HCT116 (cell line): ENCODE data around the gene PATL1. TPM values are rescaled to one million over a fixed set of nuclear protein-coding genes. Genes with fewer than 3 reads are reported as not detected.
A peak's percentile ranks its signal among the peaks of the same experiment; 100 is the strongest.

ENCODE experiments used
- ATAC-seq: fragments of 200-7000 bp; cut with Tn5 transposase; 2 replicates; pipeline ENCODE4 v1.9.1; 2020; ENCODE audit warnings: mild to moderate bottlenecking, moderate library complexity
- BruUV-seq: library from RNA; stranded (reverse); fragments of 400-500 nt; replicated peaks from 2 replicates; lab custom pipeline; 2021; lab: Mats Ljungman, UMichigan
- CTCF ChIA-PET: fragments of 300-600 bp; sonication (Branson Sonifier 250); formaldehyde crosslinking; loops from one replicate; lab custom pipeline; 2021; ENCODE audit warnings: antibody characterized with exemption; lab: Charles Lee
- POLR2A ChIA-PET: fragments of 300-600, 350-600 bp; sonication (Branson Sonifier 250); formaldehyde crosslinking; loops from one replicate; lab custom pipeline; 2021; ENCODE audit warnings: antibody characterized with exemption; lab: Charles Lee
- RAD21 ChIA-PET, 2 experiments: fragments of 300-600 bp; sonication (Branson Sonifier 250); formaldehyde crosslinking; loops; one replicate each; lab custom pipeline; 2023; ENCODE audit warnings: low total read pairs in 2 of 2; ENCODE audit not compliant: uncharacterized antibody in 2 of 2, unreplicated experiment in 2 of 2, low non-redundant PET in 1 of 2; lab: Charles Lee
- DNase-seq: peaks from one replicate; pipeline ENCODE4 v3.0.0-alpha.2; 2010; ENCODE audit warnings: low read depth, low spot score
- H2AFZ ChIP-seq: fragments of 200-600 bp; shearing (Covaris generic), sonication (generic); 2 replicates; pipeline ENCODE4 v1.6.1; 2017; ENCODE audit warnings: low read depth, mixed run types, mixed read lengths, antibody characterized with exemption, low read length; ENCODE audit not compliant: poor library complexity, severe bottlenecking
- H3K27ac ChIP-seq: 2 replicates; pipeline ENCODE4 v1.5.1; 2012; ENCODE audit warnings: low read depth, low read length
- H3K27me3 ChIP-seq: fragments of 200-600 bp; sonication (generic); 2 replicates; pipeline ENCODE4 v1.6.1; 2016; ENCODE audit warnings: mixed run types, low read length, mixed read lengths; ENCODE audit not compliant: insufficient read depth
- H3K36me3 ChIP-seq, 2 experiments: fragments of 200-500 bp in 1 of 2; fragments of 200-600 bp in 1 of 2; sonication (Bioruptor generic) in 1 of 2; sonication (generic) in 1 of 2; 2 replicates each; pipeline versions ENCODE4 v1.5.1 to v1.6.1; 2014 to 2016; ENCODE audit warnings: low read length in 2 of 2, inconsistent platforms in 1 of 2, mixed read lengths in 1 of 2, mixed run types in 1 of 2; ENCODE audit not compliant: insufficient read depth in 2 of 2, control insufficient read depth in 1 of 2
- H3K4me1 ChIP-seq, 2 experiments: fragments of 200-600 bp in 1 of 2; sonication (generic) in 1 of 2; 2 replicates each; pipeline versions ENCODE4 v1.5.1 to v1.6.1; 2012 to 2017; ENCODE audit warnings: low read length in 2 of 2, inconsistent platforms in 1 of 2, mild to moderate bottlenecking in 1 of 2, mixed read lengths in 1 of 2, mixed run types in 1 of 2, moderate library complexity in 1 of 2; ENCODE audit not compliant: insufficient read depth in 2 of 2, control insufficient read depth in 1 of 2
- H3K4me2 ChIP-seq: fragments of 200-600 bp; sonication (generic); 2 replicates; pipeline ENCODE4 v1.6.1; 2017; ENCODE audit warnings: mixed run types, low read length, mixed read lengths
- H3K4me3 ChIP-seq, 2 experiments: fragments of 200-600 bp in 1 of 2; sonication (generic) in 1 of 2; replicated peaks in 1 of 2; 2 replicates each; pipeline ENCODE4 v1.5.1; 2011 to 2016; ENCODE audit warnings: low read length in 2 of 2, control low read depth in 1 of 2, low read depth in 1 of 2, mild to moderate bottlenecking in 1 of 2, mixed read lengths in 1 of 2, mixed run types in 1 of 2
- H3K79me2 ChIP-seq: fragments of 200-600 bp; sonication (generic); 2 replicates; pipeline ENCODE4 v1.6.1; 2017; ENCODE audit warnings: mild to moderate bottlenecking, mixed run types, low read length, moderate library complexity, mixed read lengths; ENCODE audit not compliant: insufficient read depth
- H3K9ac ChIP-seq: fragments of 200-600 bp; sonication (generic); 2 replicates; pipeline ENCODE4 v1.6.1; 2016; ENCODE audit warnings: low read length, mixed read lengths
- H3K9me2 ChIP-seq: fragments of 200-600 bp; sonication (generic), shearing (Covaris generic); 2 replicates; pipeline ENCODE4 v1.6.1; 2017; ENCODE audit warnings: mixed run types, mild to moderate bottlenecking, moderate library complexity; ENCODE audit not compliant: insufficient read depth
- H3K9me3 ChIP-seq, 2 experiments: fragments of 200-500 bp in 1 of 2; fragments of 200-600 bp in 1 of 2; sonication (Bioruptor generic) in 1 of 2; sonication (generic) in 1 of 2; 2 replicates each; pipeline ENCODE4 v1.6.1; 2014 to 2017; ENCODE audit warnings: low read length in 2 of 2, mixed read lengths in 2 of 2, inconsistent platforms in 1 of 2, low read depth in 1 of 2, mild to moderate bottlenecking in 1 of 2, mixed run types in 1 of 2, moderate library complexity in 1 of 2; ENCODE audit not compliant: control insufficient read depth in 1 of 2, insufficient read depth in 1 of 2
- H4K20me1 ChIP-seq: fragments of 200-600 bp; sonication (generic), shearing (Covaris generic); 2 replicates; pipeline ENCODE4 v1.6.1; 2017; ENCODE audit warnings: mixed run types, mild to moderate bottlenecking, moderate library complexity; ENCODE audit not compliant: insufficient read depth
- EZH2 ChIP-seq: fragments of 200-600 bp; sonication (generic); IDR thresholded peaks from 2 replicates; pipeline ENCODE4 v1.6.1; 2017; ENCODE audit warnings: antibody characterized with exemption, mixed run types
- FOSL1 ChIP-seq: IDR thresholded peaks from 2 replicates; pipeline ENCODE4 v1.6.1; 2012; ENCODE audit warnings: low read depth
- RAD21 ChIP-seq: IDR thresholded peaks from 2 replicates; pipeline ENCODE4 v1.6.1; 2012; ENCODE audit warnings: low read depth, mild to moderate bottlenecking
- YY1 ChIP-seq: IDR thresholded peaks from 2 replicates; pipeline ENCODE4 v1.6.1; 2011; ENCODE audit warnings: low read length, low read depth, moderate library complexity, mild to moderate bottlenecking; ENCODE audit not compliant: insufficient replicate concordance; ENCODE audit errors: extremely low read depth
- intact Hi-C: fragments of 100-400 bp; cut with micrococcal nuclease; formaldehyde crosslinking; loops from 2 replicates; pipeline ENCODE4 v1.10.0; 2022
- total RNA-seq: library from RNA; stranded (reverse); gene quantifications from one replicate; pipeline ENCODE4 v1.2.1, GENCODE V29; 2021; ENCODE audit not compliant: unreplicated experiment
- TF ChIP-seq, protein P1 (sequence below), 3 experiments: fragments of 200-600 bp in 1 of 3; sonication (generic) in 1 of 3; IDR thresholded peaks in 2 of 3; conservative IDR thresholded peaks in 1 of 3; 2 replicates each; pipeline ENCODE4 v1.5.1; 2012 to 2017; ENCODE audit warnings: low read depth in 2 of 3, low read length in 2 of 3, antibody characterized with exemption in 1 of 3, borderline replicate concordance in 1 of 3, control low read depth in 1 of 3, mild to moderate bottlenecking in 1 of 3, mixed read lengths in 1 of 3, mixed run types in 1 of 3, moderate library complexity in 1 of 3; ENCODE audit not compliant: insufficient read depth in 1 of 3

The PATL1 gene
- total RNA-seq, 1 experiment from 2014 or later, result 37.6 TPM

DNA sequence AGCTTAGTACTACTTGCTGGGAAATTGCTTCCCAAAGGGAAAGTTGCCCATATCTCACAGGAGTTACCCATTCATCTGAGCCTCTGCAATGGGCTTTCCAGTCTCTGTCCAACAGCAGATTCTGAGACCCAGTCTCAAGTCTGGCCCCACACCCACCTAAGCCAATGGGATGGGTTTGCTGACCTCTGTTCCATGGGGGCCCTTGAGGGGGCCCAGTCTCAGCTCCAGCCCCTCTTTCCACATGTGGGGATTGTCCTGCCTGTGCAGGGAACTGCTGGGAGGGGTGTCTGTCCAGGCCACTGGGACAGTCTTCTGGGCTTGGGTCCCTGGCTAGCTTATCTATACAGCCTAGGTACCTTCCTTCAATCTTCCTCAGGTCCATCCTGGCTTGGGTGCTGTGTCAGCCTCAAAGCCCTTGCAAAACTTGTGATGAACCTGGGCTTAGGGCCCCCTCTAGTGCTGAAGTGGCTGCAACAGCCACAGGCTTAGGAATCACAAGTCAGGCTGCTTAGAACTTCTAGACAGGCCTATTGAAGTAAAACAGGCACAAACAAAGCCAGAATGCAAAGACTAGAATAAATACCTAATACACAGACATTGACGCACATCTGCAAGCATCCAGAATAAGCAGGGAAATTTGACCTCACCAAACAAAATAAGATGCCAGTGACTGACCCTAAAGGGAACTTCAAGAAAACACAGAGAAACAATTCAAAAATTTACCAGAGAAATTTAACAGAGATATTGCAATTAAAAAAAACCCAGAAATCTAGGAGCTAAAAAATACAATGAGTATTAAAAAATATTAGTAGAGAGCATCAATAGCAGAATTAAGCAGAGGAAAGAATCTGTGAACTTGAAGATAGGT is 11.7 kb upstream of the PATL1 start:
- no peak overlapping the region for H2AFZ ChIP-seq
- POLR2A ChIA-PET, result no interaction called here
- no peak overlapping the region for H3K9ac ChIP-seq
- RAD21 ChIA-PET, result interaction anchor here in 1 of 2 experiments (0.6 to 1.2 kb wide), 2 partner anchors 144 to 509 kb away, joined by 3 to 7 read pairs; no protein-coding TSS in a partner anchor
- DNase-seq, result peak; percentile 77
- BruUV-seq, result no TSS peak
- intact Hi-C loops, result loop anchor here (1.0 to 10.0 kb wide), 7 partner anchors 124 to 509 kb away; no protein-coding TSS in a partner anchor
- H3K27ac ChIP-seq, result no peak overlapping the region
- ATAC-seq, result peak; percentile 100
- no peaks in the 10 kb centered on the region for H3K36me3 ChIP-seq
- no peak overlapping the region for H3K4me3 ChIP-seq
- no peak for TF ChIP-seq EZH2
- no peak for TF ChIP-seq YY1
- TF ChIP-seq FOSL1, result no peak
- peak; percentile 92 for TF ChIP-seq RAD21
- TF ChIP-seq, protein P1, sequence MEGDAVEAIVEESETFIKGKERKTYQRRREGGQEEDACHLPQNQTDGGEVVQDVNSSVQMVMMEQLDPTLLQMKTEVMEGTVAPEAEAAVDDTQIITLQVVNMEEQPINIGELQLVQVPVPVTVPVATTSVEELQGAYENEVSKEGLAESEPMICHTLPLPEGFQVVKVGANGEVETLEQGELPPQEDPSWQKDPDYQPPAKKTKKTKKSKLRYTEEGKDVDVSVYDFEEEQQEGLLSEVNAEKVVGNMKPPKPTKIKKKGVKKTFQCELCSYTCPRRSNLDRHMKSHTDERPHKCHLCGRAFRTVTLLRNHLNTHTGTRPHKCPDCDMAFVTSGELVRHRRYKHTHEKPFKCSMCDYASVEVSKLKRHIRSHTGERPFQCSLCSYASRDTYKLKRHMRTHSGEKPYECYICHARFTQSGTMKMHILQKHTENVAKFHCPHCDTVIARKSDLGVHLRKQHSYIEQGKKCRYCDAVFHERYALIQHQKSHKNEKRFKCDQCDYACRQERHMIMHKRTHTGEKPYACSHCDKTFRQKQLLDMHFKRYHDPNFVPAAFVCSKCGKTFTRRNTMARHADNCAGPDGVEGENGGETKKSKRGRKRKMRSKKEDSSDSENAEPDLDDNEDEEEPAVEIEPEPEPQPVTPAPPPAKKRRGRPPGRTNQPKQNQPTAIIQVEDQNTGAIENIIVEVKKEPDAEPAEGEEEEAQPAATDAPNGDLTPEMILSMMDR (IDR thresholded peaks at IDR 0.05 in 2 of 3, conservative IDR thresholded peaks at IDR 0.05 in 1 of 3; ENCODE audit: borderline replicate concordance in 1 of 3, insufficient read depth in 1 of 3, low read depth in 2 of 3, low read length in 2 of 3), result peak; percentile 83 to 92 (median 89)
- no peaks in the 10 kb centered on the region for H3K9me3 ChIP-seq
- H3K9me2 ChIP-seq, result no peaks in the 10 kb centered on the region
- H3K4me2 ChIP-seq, result no peak overlapping the region
- H3K4me1 ChIP-seq, result 0 out of 4 replicates have a peak, but pooled peaks cover 0 to 2% of the 10 kb centered on the region in 2 experiments
- no peaks in the 10 kb centered on the region for H3K27me3 ChIP-seq
- no peaks in the 10 kb centered on the region for H3K79me2 ChIP-seq
- CTCF ChIA-PET, result interaction anchor here (0.7 to 1.8 kb wide), 5 partner anchors 11 to 494 kb away, joined by 3 to 8 read pairs (median 3); no protein-coding TSS in a partner anchor
- no peaks in the 10 kb centered on the region for H4K20me1 ChIP-seq
